NB4 (cell line): ENCODE measurements around the gene GBP3.

Experiments used
- MYC ChIP-seq: IDR thresholded peaks from 2 replicates; pipeline ENCODE4 v1.6.1; 2011; ENCODE audit warnings: low read depth, low read length
- POLR2A ChIP-seq: IDR thresholded peaks from 2 replicates; pipeline ENCODE4 v1.6.1; 2011; ENCODE audit warnings: mild to moderate bottlenecking; ENCODE audit not compliant: insufficient read length; ENCODE audit errors: extremely low read depth
- TF ChIP-seq, protein P1 (sequence below): IDR thresholded peaks from one replicate; pipeline ENCODE4 v1.5.1; 2012; ENCODE audit warnings: low read depth, low read length
- TF ChIP-seq, protein P2 (sequence below): IDR thresholded peaks from 2 replicates; pipeline ENCODE4 v1.6.1; 2011; ENCODE audit warnings: low read depth, low read length

DNA sequence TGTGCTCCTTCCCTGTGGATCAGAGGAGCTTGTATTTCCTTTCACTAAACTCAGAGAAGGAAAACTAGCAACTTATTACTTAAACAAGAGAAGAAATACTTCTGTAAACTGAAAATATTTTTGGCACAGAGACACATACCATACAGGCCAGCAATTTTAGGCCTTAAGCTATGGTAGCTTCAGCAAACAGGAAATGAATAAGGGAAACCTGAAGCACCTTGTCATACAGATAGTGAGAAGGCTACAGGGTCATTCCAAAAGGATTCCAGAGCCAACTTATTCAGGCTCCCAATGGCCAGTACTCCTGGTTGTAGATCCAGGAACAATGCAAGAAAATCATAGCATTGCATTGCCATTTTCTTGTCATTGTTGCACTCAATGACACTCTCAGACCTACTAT is 21.2 kb downstream of the GBP3 start:
- TF ChIP-seq, protein P1, sequence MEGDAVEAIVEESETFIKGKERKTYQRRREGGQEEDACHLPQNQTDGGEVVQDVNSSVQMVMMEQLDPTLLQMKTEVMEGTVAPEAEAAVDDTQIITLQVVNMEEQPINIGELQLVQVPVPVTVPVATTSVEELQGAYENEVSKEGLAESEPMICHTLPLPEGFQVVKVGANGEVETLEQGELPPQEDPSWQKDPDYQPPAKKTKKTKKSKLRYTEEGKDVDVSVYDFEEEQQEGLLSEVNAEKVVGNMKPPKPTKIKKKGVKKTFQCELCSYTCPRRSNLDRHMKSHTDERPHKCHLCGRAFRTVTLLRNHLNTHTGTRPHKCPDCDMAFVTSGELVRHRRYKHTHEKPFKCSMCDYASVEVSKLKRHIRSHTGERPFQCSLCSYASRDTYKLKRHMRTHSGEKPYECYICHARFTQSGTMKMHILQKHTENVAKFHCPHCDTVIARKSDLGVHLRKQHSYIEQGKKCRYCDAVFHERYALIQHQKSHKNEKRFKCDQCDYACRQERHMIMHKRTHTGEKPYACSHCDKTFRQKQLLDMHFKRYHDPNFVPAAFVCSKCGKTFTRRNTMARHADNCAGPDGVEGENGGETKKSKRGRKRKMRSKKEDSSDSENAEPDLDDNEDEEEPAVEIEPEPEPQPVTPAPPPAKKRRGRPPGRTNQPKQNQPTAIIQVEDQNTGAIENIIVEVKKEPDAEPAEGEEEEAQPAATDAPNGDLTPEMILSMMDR = no peak
- TF ChIP-seq, protein P2, sequence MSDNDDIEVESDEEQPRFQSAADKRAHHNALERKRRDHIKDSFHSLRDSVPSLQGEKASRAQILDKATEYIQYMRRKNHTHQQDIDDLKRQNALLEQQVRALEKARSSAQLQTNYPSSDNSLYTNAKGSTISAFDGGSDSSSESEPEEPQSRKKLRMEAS = no peak
- no peak for TF ChIP-seq POLR2A
- no peak for TF ChIP-seq MYC
